Neural cell (in vitro differentiated cells): ENCODE measurements around the gene C9orf78. TPM values are rescaled to one million over a fixed set of nuclear protein-coding genes. Genes with fewer than 3 reads are reported as not detected.

ENCODE experiments used
- H2AFZ ChIP-seq: fragments of 200-600, 300-800 bp; sonication (generic), shearing (Covaris generic); 2 replicates; pipeline ENCODE4 v1.6.0; 2014; ENCODE audit warnings: low read depth, mild to moderate bottlenecking, antibody characterized with exemption, low read length, moderate library complexity
- H3F3A ChIP-seq: fragments of 200-600 bp; shearing (Covaris generic); 2 replicates; pipeline ENCODE4 v1.6.1; 2016; ENCODE audit warnings: mild to moderate bottlenecking, moderate library complexity, mixed read lengths, antibody characterized with exemption, low read length; ENCODE audit not compliant: insufficient read depth, poor library complexity, severe bottlenecking
- H3K27ac ChIP-seq: fragments of 200-600, 300-800 bp; sonication (generic), shearing (Covaris generic); 2 replicates; pipeline ENCODE4 v1.5.1; 2014; ENCODE audit warnings: mild to moderate bottlenecking, low read length, moderate library complexity
- H3K27me3 ChIP-seq: fragments of 300-800, 200-600 bp; sonication (generic), shearing (Covaris generic); 2 replicates; pipeline ENCODE4 v1.6.0; 2014; ENCODE audit warnings: mild to moderate bottlenecking, low read depth, low read length, moderate library complexity; ENCODE audit not compliant: insufficient read depth
- H3K36me3 ChIP-seq: fragments of 300-800, 200-600 bp; sonication (generic), shearing (Covaris generic); 2 replicates; pipeline ENCODE4 v1.5.1; 2014; ENCODE audit warnings: mild to moderate bottlenecking, antibody characterized with exemption, low read length, moderate library complexity; ENCODE audit not compliant: insufficient read depth
- H3K4me2 ChIP-seq: fragments of 300-800, 200-600 bp; sonication (generic), shearing (Covaris generic); 2 replicates; pipeline ENCODE4 v1.6.0; 2014; ENCODE audit warnings: mild to moderate bottlenecking, low read length
- H3K4me3 ChIP-seq: fragments of 300-800, 200-600 bp; sonication (generic), shearing (Covaris generic); 2 replicates; pipeline ENCODE4 v1.5.1; 2014; ENCODE audit warnings: mild to moderate bottlenecking, low read length, moderate library complexity
- H3K79me2 ChIP-seq: fragments of 200-600 bp; shearing (Covaris generic); replicated peaks from 2 replicates; pipeline ENCODE4 v1.6.0; 2014; ENCODE audit warnings: mild to moderate bottlenecking, low read length, moderate library complexity; ENCODE audit not compliant: insufficient read depth
- H3K9ac ChIP-seq: fragments of 300-800, 200-600 bp; sonication (generic), shearing (Covaris generic); 2 replicates; pipeline ENCODE4 v1.6.1; 2016; ENCODE audit warnings: mild to moderate bottlenecking, low read length, mixed read lengths
- H3K9me2 ChIP-seq: fragments of 200-600 bp; shearing (Covaris generic); 2 replicates; pipeline ENCODE4 v1.6.1; 2016; ENCODE audit warnings: mild to moderate bottlenecking, low read length, mixed read lengths; ENCODE audit not compliant: insufficient read depth
- H3K9me3 ChIP-seq: fragments of 200-600, 300-800 bp; sonication (generic), shearing (Covaris generic); 2 replicates; pipeline ENCODE4 v1.6.1; 2016; ENCODE audit warnings: mild to moderate bottlenecking, mixed run types, low read length, moderate library complexity, mixed read lengths
- H4K20me1 ChIP-seq: fragments of 200-600 bp; shearing (Covaris generic); 2 replicates; pipeline ENCODE4 v1.6.1; 2016; ENCODE audit warnings: mild to moderate bottlenecking, mixed run types; ENCODE audit not compliant: insufficient read depth
- CTCF ChIP-seq: fragments of 450-650 bp; IDR thresholded peaks from 2 replicates; pipeline ENCODE4 v1.5.1; 2014; ENCODE audit warnings: antibody characterized with exemption, mild to moderate bottlenecking, moderate library complexity; ENCODE audit not compliant: poor library complexity, severe bottlenecking
- EP300 ChIP-seq: fragments of 450-650 bp; conservative IDR thresholded peaks from 2 replicates; pipeline ENCODE4 v1.6.1; 2014; ENCODE audit warnings: antibody characterized with exemption, mild to moderate bottlenecking, moderate library complexity; ENCODE audit not compliant: poor library complexity, severe bottlenecking
- EZH2 ChIP-seq: fragments of 200-600, 300-800 bp; shearing (Covaris generic), sonication (generic); IDR thresholded peaks from 2 replicates; pipeline ENCODE4 v1.6.1; 2014; ENCODE audit warnings: antibody characterized with exemption, low read length, borderline replicate concordance, mild to moderate bottlenecking; ENCODE audit not compliant: insufficient read depth, poor library complexity, severe bottlenecking
- MXI1 ChIP-seq: fragments of 450-650 bp; conservative IDR thresholded peaks from 2 replicates; pipeline ENCODE4 v1.6.1; 2014; ENCODE audit warnings: antibody characterized with exemption, mild to moderate bottlenecking; ENCODE audit not compliant: poor library complexity, severe bottlenecking
- POLR2AphosphoS5 ChIP-seq: IDR thresholded peaks from 2 replicates; pipeline ENCODE4 v1.6.1; 2012
- RAD21 ChIP-seq: fragments of 450-650 bp; conservative IDR thresholded peaks from 2 replicates; pipeline ENCODE4 v1.6.1; 2014; ENCODE audit warnings: antibody characterized with exemption, mild to moderate bottlenecking, moderate library complexity
- REST ChIP-seq: IDR thresholded peaks from 2 replicates; pipeline ENCODE4 v1.6.1; 2012; ENCODE audit warnings: borderline replicate concordance
- SMC3 ChIP-seq: fragments of 450-650 bp; conservative IDR thresholded peaks from 2 replicates; pipeline ENCODE4 v1.6.1; 2014; ENCODE audit warnings: antibody characterized with exemption, mild to moderate bottlenecking, moderate library complexity; ENCODE audit not compliant: poor library complexity
- TAF1 ChIP-seq: IDR thresholded peaks from 2 replicates; pipeline ENCODE4 v1.6.1; 2012; ENCODE audit warnings: low read depth
- polyA plus RNA-seq: library from polyadenylated mRNA; depleted of rRNA; stranded (reverse); fragments of >200 nt; gene quantifications from 2 replicates; pipeline ENCODE4 v1.2.3, GENCODE V29; 2014

Gene C9orf78
- polyA plus RNA-seq, 1 donor from 2014 or later, result 91.3 TPM

GRCh38 chr9:129834489-129835127 lies 467 bp downstream of the C9orf78 start:
- H3K27ac ChIP-seq, result peak overlapping the region; percentile 64
- H4K20me1 ChIP-seq, result no peaks in the 10 kb centered on the region
- H3K4me3 ChIP-seq, result peak overlapping the region; percentile 81
- H3K27me3 ChIP-seq, result no peaks in the 10 kb centered on the region
- TF ChIP-seq EP300, result no peak
- TF ChIP-seq POLR2AphosphoS5, result no peak
- no peak for TF ChIP-seq EZH2
- no peak for TF ChIP-seq RAD21
- TF ChIP-seq CTCF, result no peak
- TF ChIP-seq TAF1, result no peak
- no peak for TF ChIP-seq MXI1
- no peak for TF ChIP-seq SMC3
- TF ChIP-seq REST, result no peak
- H3K36me3 ChIP-seq, result no peaks in the 10 kb centered on the region
- H3K9me2 ChIP-seq, result no peaks in the 10 kb centered on the region
- peak overlapping the region; percentile 81 for H3K4me2 ChIP-seq
- peaks cover 34% of the 10 kb centered on the region for H3K79me2 ChIP-seq
- H2AFZ ChIP-seq, result peak overlapping the region; percentile 81
- no peaks in the 10 kb centered on the region for H3K9me3 ChIP-seq
- peak overlapping the region; percentile 90 for H3K9ac ChIP-seq
- H3F3A ChIP-seq, result no peaks in the 10 kb centered on the region

GRCh38 chr9:129832982-129833381 lies 2.1 kb downstream of the C9orf78 start:
- Histone ChIP-seq H3K4me3 (no peak overlapping the region), H3K4me2 (no peak overlapping the region), H3K36me3 (no peaks in the 10 kb centered on the region), H4K20me1 (no peaks in the 10 kb centered on the region), H3K27ac (no peak overlapping the region), H3K79me2 (peaks cover 34% of the 10 kb centered on the region), H3K9me2 (no peaks in the 10 kb centered on the region), H2AFZ (no peak overlapping the region), H3K9me3 (no peaks in the 10 kb centered on the region), H3F3A (no peaks in the 10 kb centered on the region), H3K9ac (no peak overlapping the region), H3K27me3 (no peaks in the 10 kb centered on the region)
- TF ChIP-seq EP300 (no peak), REST (no peak), CTCF (no peak), RAD21 (no peak), MXI1 (no peak), EZH2 (no peak), TAF1 (no peak)
